Left renal pelvis (tissue), 4 donors: ENCODE data around the gene NT5C1A. TPM values are rescaled to one million over a fixed set of nuclear protein-coding genes. Genes with fewer than 3 reads are reported as not detected.

Experiments
- DNase-seq, 4 donors: peaks; one replicate each; pipeline ENCODE4 v3.0.0-alpha.2; 2013; ENCODE audit warnings: low read depth in 4 of 4, low spot score in 3 of 4
- polyA plus RNA-seq, 4 donors: library from polyadenylated mRNA; unstranded; fragments of 120-200 nt; gene quantifications; one replicate each; pipeline ENCODE4 v1.2.1, GENCODE V29; 2013; ENCODE audit not compliant: insufficient read length in 4 of 4

Gene NT5C1A
- polyA plus RNA-seq, 4 donors: 0.27 to 1.7 (median 0.43) TPM

- DNase-seq: no peak
These were observed 56.7 kb downstream of the NT5C1A start for GRCh38 chr1:39615086-39615673.

- DNase-seq: no peak
These were observed 57.4 kb downstream of the NT5C1A start for GRCh38 chr1:39614488-39614887.

GRCh38 chr1:39613250-39613649, 58.7 kb downstream of the NT5C1A start:
- DNase-seq: no peak

- no peak for DNase-seq
These were observed 62.1 kb downstream of the NT5C1A start for GRCh38 chr1:39609618-39610331.

Other genes with a start within 250 kb of the NT5C1A start
- under 1 TPM; 0.14 to 0.93 (median 0.34) TPM for gene BMP8A, start 180.5 kb downstream of the NT5C1A start, polyA plus RNA-seq
- 100 to 1,000 TPM; 182 to 260 (median 204) TPM for gene PABPC4, start 95.3 kb downstream of the NT5C1A start, polyA plus RNA-seq
- gene HEYL, start 32.5 kb downstream of the NT5C1A start, polyA plus RNA-seq: 10 to 100 TPM in 3 of 4 donors, 1 to 10 TPM in 1; 5.6 to 23.9 (median 20.6) TPM
- gene HPCAL4, start 19.3 kb upstream of the NT5C1A start, polyA plus RNA-seq: 1 to 10 TPM in 2 of 4 donors, under 1 TPM in 2; 0.69 to 6.8 (median 1.2) TPM
- gene PPIE, start 66.8 kb upstream of the NT5C1A start, polyA plus RNA-seq: 10 to 100 TPM; 42.1 to 70.8 (median 65.4) TPM
- gene OXCT2, start 99.2 kb upstream of the NT5C1A start, polyA plus RNA-seq: under 1 TPM; 0.14 to 0.68 (median 0.22) TPM
- gene BMP8B, start 116.8 kb upstream of the NT5C1A start, polyA plus RNA-seq: 1 to 10 TPM in 3 of 4 donors, under 1 TPM in 1; 0.76 to 3.4 (median 2.5) TPM
- gene TRIT1, start 211.4 kb upstream of the NT5C1A start, polyA plus RNA-seq: 10 to 100 TPM; 19.1 to 43.4 (median 41.7) TPM
- gene MYCL, start 229.8 kb upstream of the NT5C1A start, polyA plus RNA-seq: 10 to 100 TPM in 2 of 4 donors, 1 to 10 TPM in 2; 1.6 to 12.5 (median 8.6) TPM